H4 (cell line): ENCODE results near the gene FBXO24. TPM values are rescaled to one million over a fixed set of nuclear protein-coding genes. Genes with fewer than 3 reads are reported as not detected.

Experiments
- DNase-seq: peaks from one replicate; pipeline ENCODE4 v3.0.0-alpha.2; 2015; ENCODE audit warnings: low spot score
- total RNA-seq: library from RNA; depleted of rRNA; stranded (reverse); fragments of >200 nt; shearing (Covaris generic); gene quantifications from 2 replicates; pipeline ENCODE4 v1.2.3, GENCODE V29; 2014

Gene FBXO24
- total RNA-seq, 1 experiment from 2014 or later: 0.15 TPM

- no peak for DNase-seq
These were observed 4.1 kb downstream of the FBXO24 start for GRCh38 chr7:100590077-100590737.

- no peak for DNase-seq
These were observed 5.5 kb downstream of the FBXO24 start for GRCh38 chr7:100591596-100591995.

GRCh38 chr7:100595188-100595587, 9.1 kb downstream of the FBXO24 start:
- no peak for DNase-seq

- no peak for DNase-seq
These were observed 12.3 kb downstream of the FBXO24 start for GRCh38 chr7:100598425-100598824.

GRCh38 chr7:100599911-100600729, 14.0 kb downstream of the FBXO24 start:
- DNase-seq: no peak

GRCh38 chr7:100600730-100601038, 14.6 kb downstream of the FBXO24 start:
- no peak for DNase-seq

GRCh38 chr7:100602889-100603725, 17.0 kb downstream of the FBXO24 start:
- peak; percentile 95 for DNase-seq

- no peak for DNase-seq
These were observed 17.5 kb downstream of the FBXO24 start for GRCh38 chr7:100603726-100604027.

- no peak for DNase-seq
These were observed 18.2 kb downstream of the FBXO24 start for GRCh38 chr7:100604028-100604975.

- DNase-seq: no peak
These were observed 19.1 kb downstream of the FBXO24 start for GRCh38 chr7:100604976-100605911.

- DNase-seq: no peak
These were observed 20.2 kb downstream of the FBXO24 start for GRCh38 chr7:100606313-100606712.

- no peak for DNase-seq
These were observed 21.0 kb downstream of the FBXO24 start for GRCh38 chr7:100607111-100607510.

- DNase-seq: no peak
These were observed 23.8 kb downstream of the FBXO24 start for GRCh38 chr7:100609958-100610357.

- peak; percentile 100 for DNase-seq
These were observed 26.0 kb downstream of the FBXO24 start, which contains the start of gene MOSPD3 for GRCh38 chr7:100611983-100612729. TSS of gene MOSPD3 (plus strand) at chr7:100612540. CDS start at chr7:100612792, 252 bp downstream.

- DNase-seq: no peak
These were observed 26.7 kb downstream of the FBXO24 start for GRCh38 chr7:100612730-100613390.

GRCh38 chr7:100613412-100614175, 27.5 kb downstream of the FBXO24 start:
- no peak for DNase-seq

- no peak for DNase-seq
These were observed 28.3 kb downstream of the FBXO24 start for GRCh38 chr7:100614308-100614861.

- no peak for DNase-seq
These were observed 34.1 kb downstream of the FBXO24 start for GRCh38 chr7:100620239-100620638.
